ENCODE measurements around the gene FAM210A.

- TF ChIP-seq CTCF (IDR thresholded peaks at IDR 0.05; ENCODE audit: borderline replicate concordance, extremely low read depth, low read length, poor library complexity, severe bottlenecking) = no peak
- TF ChIP-seq EZH2 (IDR thresholded peaks at IDR 0.05; ENCODE audit: borderline replicate concordance, low read depth, low read length, severe bottlenecking) = no peak
Observed at GRCh38 chr18:13703899-13704298, 22.5 kb downstream of the FAM210A start.

All from DND-41 (cell line).